ENCODE results near the gene C3orf22.
"Not testable (repeated sequence)": the region's sequence is repeated elsewhere in the genome, so short reads cannot be mapped to it uniquely, and the experiment has no call there.

The C3orf22 gene

GRCh38 chr3:126544596-126545281 lies 14.0 kb downstream of the C3orf22 start:
- in situ Hi-C loops (cut with MboI; ENCODE audit: low sequenced_read_pairs): no loop called here

- in situ Hi-C loops (cut with MboI; ENCODE audit: low sequenced_read_pairs): no loop called here
Measured at GRCh38 chr3:126543457-126544061, 15.2 kb downstream of the C3orf22 start.

- in situ Hi-C loops (cut with MboI; ENCODE audit: low sequenced_read_pairs): no loop called here
Measured at GRCh38 chr3:126542340-126543241, 16.1 kb downstream of the C3orf22 start.

- in situ Hi-C loops (cut with MboI; ENCODE audit: low sequenced_read_pairs): no loop called here
Measured at GRCh38 chr3:126541628-126542339, 16.9 kb downstream of the C3orf22 start.

- in situ Hi-C loops (cut with MboI; ENCODE audit: low sequenced_read_pairs): no loop called here
Measured at GRCh38 chr3:126540951-126541627, 17.6 kb downstream of the C3orf22 start.

GRCh38 chr3:126540342-126540849 lies 18.3 kb downstream of the C3orf22 start:
- in situ Hi-C loops (cut with MboI; ENCODE audit: low sequenced_read_pairs): no loop called here

- in situ Hi-C loops (cut with MboI; ENCODE audit: low sequenced_read_pairs): no loop called here
Measured at GRCh38 chr3:126539558-126540250, 19.0 kb downstream of the C3orf22 start.

GRCh38 chr3:126538966-126539365 lies 19.8 kb downstream of the C3orf22 start:
- in situ Hi-C loops (cut with MboI; ENCODE audit: low sequenced_read_pairs): no loop called here

GRCh38 chr3:126538316-126538715 lies 20.4 kb downstream of the C3orf22 start:
- in situ Hi-C loops (cut with MboI; ENCODE audit: low sequenced_read_pairs): no loop called here

- in situ Hi-C loops (cut with MboI; ENCODE audit: low sequenced_read_pairs): no loop called here
Measured at GRCh38 chr3:126537730-126538281, 20.9 kb downstream of the C3orf22 start.

GRCh38 chr3:126537116-126537729 lies 21.5 kb downstream of the C3orf22 start:
- in situ Hi-C loops (cut with MboI; ENCODE audit: low sequenced_read_pairs): no loop called here

- in situ Hi-C loops (cut with MboI; ENCODE audit: low sequenced_read_pairs): no loop called here
Measured at GRCh38 chr3:126536126-126536525, 22.6 kb downstream of the C3orf22 start.

GRCh38 chr3:126535636-126536035 lies 23.1 kb downstream of the C3orf22 start:
- in situ Hi-C loops (cut with MboI; ENCODE audit: low sequenced_read_pairs): no loop called here

- in situ Hi-C loops (cut with MboI; ENCODE audit: low sequenced_read_pairs): not testable (repeated sequence)
Measured at GRCh38 chr3:126534716-126535115, 24.0 kb downstream of the C3orf22 start.

GRCh38 chr3:126533506-126533905 lies 25.2 kb downstream of the C3orf22 start:
- in situ Hi-C loops (cut with MboI; ENCODE audit: low sequenced_read_pairs): no loop called here

GRCh38 chr3:126531051-126531330 lies 27.7 kb downstream of the C3orf22 start:
- in situ Hi-C loops (cut with MboI; ENCODE audit: low sequenced_read_pairs): no loop called here

GRCh38 chr3:126530171-126531050 lies 28.3 kb downstream of the C3orf22 start:
- in situ Hi-C loops (cut with MboI; ENCODE audit: low sequenced_read_pairs): no loop called here

- in situ Hi-C loops (cut with MboI; ENCODE audit: low sequenced_read_pairs): no loop called here
Measured at GRCh38 chr3:126529585-126530170, 29.1 kb downstream of the C3orf22 start.

Data from hTERT RPE-1 (cell line).